GM19035 (cell line): ENCODE measurements around the gene ARHGAP26.

Experiments used
- ATAC-seq: cut with Tn5 transposase; IDR thresholded peaks from one replicate; pipeline ENCODE4 v1.9.1; 2021; ENCODE audit not compliant: unreplicated experiment

The ARHGAP26 gene

DNA sequence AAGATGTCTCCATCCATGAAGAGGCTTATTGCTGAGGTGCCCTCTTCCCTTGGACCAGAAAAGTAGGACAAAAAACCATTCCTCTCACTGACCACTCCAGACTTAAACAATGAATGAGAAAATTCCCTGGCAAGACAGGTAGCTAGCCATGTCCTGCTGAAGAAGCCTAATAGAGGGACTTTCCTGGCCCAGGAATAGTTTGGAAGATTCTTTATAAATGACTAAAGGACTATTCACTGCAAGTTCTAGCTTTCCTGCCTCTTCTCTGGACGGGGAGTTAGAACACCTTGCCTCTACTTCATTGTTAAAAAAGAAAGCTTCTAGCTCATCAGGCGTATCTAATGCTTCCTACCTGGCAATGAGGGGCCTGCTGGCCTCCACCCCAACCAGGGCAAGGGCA lies 479.7 kb downstream of the ARHGAP26 start:
- no peak for ATAC-seq

DNA sequence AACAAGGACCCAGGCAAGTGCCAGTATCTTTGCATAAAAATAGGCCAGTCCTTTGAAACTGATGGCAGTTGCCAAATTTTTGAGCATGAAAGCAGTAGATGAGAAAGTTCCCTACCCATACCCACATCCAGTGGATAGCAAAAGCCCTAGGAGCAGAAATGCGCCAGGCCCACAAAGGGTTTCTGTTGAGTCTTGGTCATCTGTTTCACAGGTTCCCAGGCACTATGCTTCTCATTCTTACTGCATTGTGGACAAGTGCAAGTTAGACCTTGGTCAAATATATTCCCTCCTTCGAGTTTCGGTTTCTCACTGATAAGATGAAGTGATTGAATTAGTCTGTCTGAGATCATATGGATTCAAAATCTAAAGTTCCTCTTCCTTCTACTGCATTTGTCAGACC lies 481.0 kb downstream of the ARHGAP26 start:
- ATAC-seq, result peak; percentile 67

DNA sequence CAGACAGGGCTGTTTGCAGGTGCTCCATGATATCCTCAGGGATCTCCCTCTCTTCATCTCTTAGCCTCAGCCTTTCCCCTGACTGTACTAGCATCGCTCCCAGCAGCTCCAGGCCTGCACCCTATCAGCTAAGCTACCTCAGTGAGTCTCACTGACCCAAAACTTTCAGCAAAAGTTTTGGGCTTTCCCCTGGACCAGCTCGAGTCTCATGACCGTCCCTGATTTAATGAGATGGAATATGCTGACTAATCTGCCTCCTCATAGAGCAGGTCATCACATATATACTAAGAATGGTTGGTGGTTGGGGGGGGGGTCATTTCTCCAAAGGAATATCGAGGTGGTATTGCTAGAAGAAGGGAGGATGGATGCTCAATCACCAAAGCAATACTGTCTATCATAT lies 481.8 kb downstream of the ARHGAP26 start:
- ATAC-seq, result peak; percentile 44

DNA sequence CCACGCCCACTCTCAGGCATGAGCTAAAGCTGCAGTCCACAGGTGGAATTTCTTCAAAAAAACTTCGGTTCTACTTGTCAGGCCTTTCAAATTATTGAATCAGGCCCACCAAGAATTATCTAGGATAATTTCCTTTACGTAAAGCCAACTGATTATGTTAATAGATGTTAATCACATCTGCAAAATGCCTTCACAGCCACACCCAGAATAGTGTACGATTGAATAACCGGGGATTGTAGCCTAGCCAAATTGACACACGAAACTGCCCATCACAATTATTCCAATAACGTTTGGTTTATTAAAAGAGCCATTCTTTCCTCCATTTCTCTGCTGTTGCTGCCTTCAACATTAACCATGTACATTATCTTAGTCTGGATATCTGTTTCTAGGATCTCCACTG lies 484.6 kb downstream of the ARHGAP26 start:
- ATAC-seq, result no peak

DNA sequence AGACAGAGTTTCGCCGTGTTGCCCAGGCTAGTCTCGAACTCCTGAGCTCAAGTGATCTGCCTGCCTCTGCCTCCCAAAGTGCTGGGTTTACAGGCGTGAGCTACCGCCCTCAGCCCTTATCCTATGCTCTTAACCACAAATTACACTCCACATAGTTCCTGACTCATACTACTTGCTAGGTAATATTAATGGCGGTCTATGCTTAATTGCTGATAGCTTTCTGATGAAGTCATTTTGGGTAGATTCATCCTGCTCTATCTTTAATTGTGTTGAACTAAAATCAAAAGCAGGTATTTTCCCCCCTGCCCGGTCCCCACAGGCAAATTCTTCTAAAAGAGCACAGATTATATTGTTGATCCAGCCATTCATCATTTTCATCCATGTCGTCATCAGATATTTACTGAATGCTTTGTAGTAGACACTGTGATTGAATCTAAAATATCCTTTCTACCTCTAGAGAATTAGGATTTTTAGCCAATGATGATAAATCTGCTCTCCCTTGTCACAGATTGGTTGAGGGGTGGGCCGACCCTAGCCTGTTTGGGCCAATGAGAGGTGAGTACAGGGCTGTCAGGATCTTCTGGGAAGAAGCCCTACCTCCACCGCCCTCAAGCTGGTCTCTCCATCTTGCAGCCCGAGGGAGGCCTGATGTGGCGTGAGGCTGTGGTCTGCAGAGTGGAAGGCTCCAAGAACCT lies 488.5 kb downstream of the ARHGAP26 start:
- ATAC-seq, result no peak

DNA sequence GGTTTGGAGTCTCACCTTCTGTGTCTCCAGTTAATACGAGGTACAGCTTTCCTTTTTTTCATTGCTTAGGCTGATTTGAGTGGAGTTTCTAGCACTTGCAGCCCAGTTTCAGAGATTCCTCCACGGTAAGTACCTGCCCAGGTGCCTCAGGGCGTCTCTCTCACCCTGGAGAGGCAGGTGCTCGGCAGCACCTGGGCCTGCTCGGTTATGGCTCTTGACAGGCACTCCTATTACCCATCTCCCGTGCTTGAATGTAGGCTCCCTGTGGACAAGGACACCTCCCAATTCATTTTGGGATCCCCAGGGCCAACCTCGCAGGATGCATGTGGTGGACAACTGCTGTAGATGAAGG lies 489.1 kb downstream of the ARHGAP26 start:
- no peak for ATAC-seq

DNA sequence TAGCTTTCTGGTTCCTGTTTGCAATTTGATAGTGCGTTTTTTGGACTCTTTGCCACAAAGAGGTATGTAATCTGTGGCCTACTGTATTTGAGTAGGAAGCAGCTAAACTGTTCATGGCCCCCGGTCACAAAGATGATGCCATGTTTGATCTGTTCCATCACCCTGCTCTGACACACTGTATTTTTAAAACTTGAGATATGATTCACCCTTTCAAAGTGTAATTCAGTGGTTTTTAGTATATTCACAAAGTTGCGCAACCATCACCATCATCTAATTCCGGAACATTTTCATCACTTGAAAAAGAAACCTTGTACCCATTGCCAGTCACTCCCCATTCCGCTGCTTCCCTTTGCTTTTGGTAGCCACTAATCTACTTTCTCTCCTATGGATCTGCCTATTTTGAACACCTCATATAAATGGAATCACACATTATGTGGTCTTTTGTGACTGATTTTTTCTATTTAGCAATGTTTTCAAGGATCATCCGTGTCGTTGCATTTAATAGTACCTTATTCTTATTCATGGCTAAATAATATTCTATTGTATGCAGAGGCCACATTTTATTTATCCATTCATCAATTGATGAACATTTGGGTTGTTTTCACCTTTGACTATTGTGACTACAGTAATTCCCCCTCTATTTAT lies 491.7 kb downstream of the ARHGAP26 start:
- ATAC-seq, result no peak

DNA sequence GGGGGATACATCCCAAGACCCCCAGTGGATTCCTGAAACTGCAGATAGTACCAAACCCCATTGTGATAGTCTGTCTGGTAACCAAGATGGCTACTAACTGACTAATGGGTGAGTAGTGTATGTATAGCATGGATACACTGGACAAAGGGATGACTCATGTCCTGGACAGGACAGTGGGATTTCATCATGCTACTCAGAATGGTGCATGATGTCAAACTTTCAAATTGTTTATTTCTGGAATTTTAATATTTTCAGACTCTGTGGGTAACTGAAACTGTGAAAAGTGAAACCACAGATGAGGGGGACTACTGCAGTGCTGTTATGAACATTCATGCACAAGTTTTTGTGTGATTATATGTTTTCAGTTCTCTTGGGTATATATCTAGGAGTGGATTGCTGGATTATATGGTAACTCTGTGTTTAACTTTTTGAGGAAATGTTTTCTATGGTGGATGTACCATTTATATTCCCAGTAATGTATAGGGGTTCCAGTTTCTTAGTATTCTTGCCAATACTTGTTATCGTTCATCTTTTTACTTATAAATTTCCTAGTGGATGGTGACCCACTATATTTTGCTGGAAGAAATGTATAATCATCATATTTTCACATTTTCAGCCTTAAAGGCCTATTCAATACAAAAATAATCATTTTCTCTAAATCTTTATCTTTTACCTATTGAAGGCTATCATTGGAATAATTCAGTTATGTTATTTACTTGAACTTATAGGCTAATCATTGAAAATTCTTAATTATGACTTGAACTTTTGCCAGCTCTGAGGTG lies 492.4 kb downstream of the ARHGAP26 start:
- peak; percentile 74 for ATAC-seq

DNA sequence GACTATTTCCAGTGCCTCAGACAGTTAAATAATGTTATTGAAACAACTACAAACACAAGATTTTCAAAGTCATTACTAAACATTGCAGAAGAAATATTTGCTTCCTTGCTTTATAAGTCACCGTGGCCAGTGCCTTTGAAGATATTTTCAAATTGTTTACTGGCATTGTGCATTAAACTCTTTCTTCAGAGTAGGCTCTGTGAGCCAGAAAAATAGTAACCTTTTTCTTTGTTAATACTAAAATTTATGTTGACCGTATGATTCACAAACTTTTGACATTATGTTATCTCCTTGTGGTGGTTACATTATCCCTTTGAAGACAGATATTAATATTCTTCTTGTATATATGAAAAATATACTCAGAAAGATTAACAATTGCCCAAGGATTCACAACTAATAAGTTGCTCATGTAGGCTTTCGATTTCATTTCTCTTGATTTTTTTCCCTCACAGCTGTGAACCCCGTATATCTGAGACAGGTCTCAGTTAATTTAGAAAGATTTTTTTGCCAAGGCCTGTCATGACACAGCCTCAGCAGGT lies 493.2 kb downstream of the ARHGAP26 start:
- ATAC-seq, result no peak

DNA sequence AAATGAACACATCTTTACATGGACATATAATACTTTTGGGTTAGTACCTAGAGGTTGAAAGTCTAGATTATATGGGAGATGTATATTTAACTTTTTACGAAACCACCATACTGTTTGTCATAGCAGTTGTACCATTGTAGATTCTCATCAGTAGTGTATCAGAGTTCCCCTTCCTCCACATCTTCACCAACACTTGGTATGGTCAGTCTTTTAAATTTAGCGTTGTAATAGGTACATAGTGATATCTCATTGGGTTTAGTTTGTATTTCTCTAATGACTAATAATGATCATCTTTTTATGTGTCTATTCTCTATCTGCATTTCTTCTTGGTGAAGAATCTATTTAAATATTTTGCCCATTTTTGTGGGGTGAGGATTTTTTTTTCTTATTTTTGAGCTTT lies 495.8 kb downstream of the ARHGAP26 start:
- no peak for ATAC-seq

DNA sequence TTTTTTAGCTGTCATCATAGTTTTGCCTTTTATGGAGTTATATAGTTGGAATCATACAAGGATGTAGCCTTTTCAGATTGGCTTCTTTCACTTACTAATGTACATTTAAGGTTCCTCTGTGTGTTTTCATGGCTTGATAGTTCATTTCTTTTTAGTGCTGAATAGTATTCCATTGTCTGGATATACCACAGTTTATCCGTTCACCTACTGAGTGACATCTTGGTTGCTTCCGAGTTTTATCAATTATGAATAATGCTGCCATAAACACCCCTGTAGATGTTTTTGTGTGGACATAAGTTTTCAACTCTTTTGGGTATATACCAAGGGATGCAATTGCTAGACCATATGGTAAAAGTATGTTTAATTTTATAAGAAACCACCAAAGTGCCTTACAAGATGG lies 497.0 kb downstream of the ARHGAP26 start:
- ATAC-seq, result no peak

DNA sequence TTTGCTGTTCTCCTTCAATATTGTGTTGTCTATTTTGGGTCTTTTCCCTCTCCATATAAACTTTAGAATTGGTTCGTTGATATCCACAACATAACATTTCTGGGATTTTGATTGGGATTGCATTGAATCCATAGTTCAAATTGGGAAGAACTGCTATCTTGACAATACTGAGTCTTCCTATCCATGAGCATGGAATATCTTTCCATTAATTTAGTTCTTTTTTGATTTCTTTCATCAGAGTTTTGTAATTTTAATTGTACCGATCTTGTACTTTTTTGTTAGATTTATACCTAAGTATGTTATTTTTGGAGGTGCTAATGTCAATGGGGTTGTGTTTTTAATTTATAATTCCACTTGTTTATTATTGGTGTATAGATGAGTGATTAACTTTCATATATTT lies 498.2 kb downstream of the ARHGAP26 start:
- ATAC-seq, result no peak

DNA sequence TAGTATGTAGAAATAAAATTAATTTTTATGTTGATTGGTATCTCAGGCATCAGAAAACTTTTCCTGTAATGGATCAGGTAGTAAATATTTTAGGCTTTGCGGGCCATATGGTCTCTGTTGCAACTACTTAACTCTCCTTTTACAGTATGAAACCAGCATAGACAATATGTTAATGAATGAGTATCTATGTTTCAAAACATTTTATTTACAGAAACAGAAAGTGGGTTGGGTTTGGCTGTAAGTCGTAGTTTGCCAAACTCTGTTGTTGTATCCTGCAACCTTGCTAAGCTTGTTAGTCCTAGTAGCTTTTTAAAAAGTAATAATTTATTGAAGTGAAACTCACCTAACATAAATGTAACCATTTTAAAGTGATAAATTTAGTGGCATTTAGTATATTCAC lies 501.3 kb downstream of the ARHGAP26 start:
- no peak for ATAC-seq

DNA sequence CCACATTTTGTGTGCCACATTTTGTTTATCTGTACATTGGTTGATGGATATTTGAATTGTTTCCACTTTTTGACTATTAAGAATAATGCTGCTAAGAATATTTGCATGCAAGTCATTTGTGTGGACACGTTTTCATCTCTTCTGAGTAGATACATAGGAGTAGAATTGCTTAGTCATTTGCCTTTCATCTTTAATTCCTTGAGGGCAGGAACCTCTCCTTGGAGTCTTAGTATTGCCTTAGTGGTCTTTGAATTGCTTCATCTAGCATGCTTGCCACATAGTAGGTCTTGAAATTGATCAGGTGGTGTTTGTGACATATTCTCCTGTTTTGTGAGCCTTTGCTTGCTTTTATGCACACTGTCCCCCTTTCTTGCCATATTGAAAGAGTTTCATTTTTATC lies 504.8 kb downstream of the ARHGAP26 start:
- ATAC-seq, result no peak

DNA sequence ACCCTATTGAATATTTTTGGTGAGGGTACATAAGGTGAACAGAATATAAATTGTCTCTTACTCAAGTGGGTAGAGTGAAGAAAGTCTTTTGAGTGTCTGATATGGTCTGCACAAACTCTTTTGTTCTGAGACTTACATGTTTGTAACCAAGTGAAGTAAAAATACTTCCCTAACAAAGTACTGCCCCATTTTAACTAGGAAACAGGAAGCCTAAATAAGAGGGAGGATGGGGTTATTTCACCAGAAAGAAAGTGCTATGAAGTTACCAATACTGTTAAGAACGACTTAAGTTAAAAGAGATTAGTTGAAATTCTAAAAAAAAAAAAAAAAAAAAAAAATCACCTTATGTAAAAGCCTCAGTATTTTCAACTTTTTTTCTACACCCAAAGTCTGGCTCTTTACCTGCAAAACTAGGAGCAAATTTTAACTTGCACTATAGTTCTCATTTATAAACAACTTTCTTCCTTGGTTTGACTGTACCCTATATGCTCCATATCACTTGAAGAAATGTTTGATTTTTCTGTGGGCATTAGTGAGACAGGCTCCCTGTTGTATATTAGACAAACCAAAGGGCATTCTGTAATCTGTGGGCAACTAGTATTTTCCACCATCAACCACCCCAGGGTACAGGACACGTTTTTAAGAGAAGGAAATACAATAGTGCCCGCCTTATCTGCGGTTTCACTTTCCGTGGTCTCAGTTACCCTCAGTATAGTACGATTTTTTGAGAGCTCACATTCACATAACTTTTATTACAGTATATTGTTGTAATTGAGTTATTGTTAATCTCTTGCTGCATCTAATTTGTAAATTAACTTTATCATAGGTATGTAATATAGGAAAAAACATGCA lies 505.6 kb downstream of the ARHGAP26 start:
- ATAC-seq, result no peak

DNA sequence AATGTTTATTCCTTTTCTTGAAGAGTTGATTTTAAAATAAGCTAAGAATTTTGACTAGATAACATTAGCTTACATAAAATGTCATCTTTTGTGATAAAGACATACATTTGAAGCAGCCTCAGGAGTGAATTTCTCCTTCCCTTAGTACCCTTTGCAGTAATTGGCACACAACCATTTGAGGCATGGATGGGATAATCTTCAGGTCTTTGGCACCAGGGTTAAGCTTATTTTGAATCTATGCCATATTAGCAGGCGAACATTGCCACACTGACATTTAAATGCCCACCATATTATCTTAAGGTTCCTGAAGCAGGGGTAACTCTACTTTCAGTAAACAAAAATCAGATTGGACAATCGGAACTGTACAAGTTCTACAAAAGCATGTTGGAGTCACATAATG lies 507.4 kb downstream of the ARHGAP26 start:
- ATAC-seq, result no peak
